ENCODE results near the gene SIDT2.

The SIDT2 gene

GRCh38 chr11:117197516-117198456 is 19.2 kb downstream of the SIDT2 start:
- H3K9me3 Mint-ChIP-seq = no peaks in the 10 kb centered on the region
- peak; percentile 40 to 60 (median 51) for TF ChIP-seq CTCF (IDR thresholded peaks at IDR 0.05; ENCODE audit: unreplicated experiment in 3 of 3)
- H3K27me3 Mint-ChIP-seq (ENCODE audit: low read depth) = no peaks in the 10 kb centered on the region
- peaks cover 20% of the 10 kb centered on the region for H3K36me3 Mint-ChIP-seq (ENCODE audit: low read depth)
- H3K4me3 Mint-ChIP-seq = peak overlapping the region; percentile 41 to 89 (median 56)
- peaks cover 45% of the 10 kb centered on the region for H3K4me1 Mint-ChIP-seq
- H3K27ac Mint-ChIP-seq = peak overlapping the region; percentile 80 to 96 (median 82)

DNA sequence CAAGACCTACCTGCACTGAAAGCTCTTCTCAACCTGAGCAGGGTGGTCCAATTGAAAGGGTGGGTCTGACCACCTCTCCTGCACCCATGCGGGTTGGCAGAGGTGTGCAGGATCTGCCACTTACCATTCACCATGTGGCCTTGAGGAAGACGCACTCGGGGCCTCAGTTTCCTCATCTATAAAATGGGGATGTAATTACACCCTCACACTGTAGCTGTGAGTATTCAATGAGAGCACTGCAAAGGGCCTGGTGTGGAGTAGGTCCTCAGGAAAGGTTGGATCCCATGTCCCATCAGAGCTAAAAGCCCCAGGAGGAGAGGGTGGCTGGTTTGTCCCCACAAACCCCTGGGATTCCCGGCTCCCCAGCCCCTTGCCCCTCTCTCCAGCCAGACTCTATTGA is 20.1 kb downstream of the SIDT2 start:
- Mint-ChIP-seq H3K27ac (peak overlapping the region; percentile 80 to 96 (median 82)), H3K36me3 (ENCODE audit: low read depth) (peaks cover 24% of the 10 kb centered on the region), H3K4me3 (peak overlapping the region; percentile 75 to 89 (median 89)), H3K4me1 (peaks cover 47% of the 10 kb centered on the region), H3K27me3 (ENCODE audit: low read depth) (no peaks in the 10 kb centered on the region), H3K9me3 (no peaks in the 10 kb centered on the region)
- no peak for TF ChIP-seq CTCF (IDR thresholded peaks at IDR 0.05; ENCODE audit: unreplicated experiment in 3 of 3)

DNA sequence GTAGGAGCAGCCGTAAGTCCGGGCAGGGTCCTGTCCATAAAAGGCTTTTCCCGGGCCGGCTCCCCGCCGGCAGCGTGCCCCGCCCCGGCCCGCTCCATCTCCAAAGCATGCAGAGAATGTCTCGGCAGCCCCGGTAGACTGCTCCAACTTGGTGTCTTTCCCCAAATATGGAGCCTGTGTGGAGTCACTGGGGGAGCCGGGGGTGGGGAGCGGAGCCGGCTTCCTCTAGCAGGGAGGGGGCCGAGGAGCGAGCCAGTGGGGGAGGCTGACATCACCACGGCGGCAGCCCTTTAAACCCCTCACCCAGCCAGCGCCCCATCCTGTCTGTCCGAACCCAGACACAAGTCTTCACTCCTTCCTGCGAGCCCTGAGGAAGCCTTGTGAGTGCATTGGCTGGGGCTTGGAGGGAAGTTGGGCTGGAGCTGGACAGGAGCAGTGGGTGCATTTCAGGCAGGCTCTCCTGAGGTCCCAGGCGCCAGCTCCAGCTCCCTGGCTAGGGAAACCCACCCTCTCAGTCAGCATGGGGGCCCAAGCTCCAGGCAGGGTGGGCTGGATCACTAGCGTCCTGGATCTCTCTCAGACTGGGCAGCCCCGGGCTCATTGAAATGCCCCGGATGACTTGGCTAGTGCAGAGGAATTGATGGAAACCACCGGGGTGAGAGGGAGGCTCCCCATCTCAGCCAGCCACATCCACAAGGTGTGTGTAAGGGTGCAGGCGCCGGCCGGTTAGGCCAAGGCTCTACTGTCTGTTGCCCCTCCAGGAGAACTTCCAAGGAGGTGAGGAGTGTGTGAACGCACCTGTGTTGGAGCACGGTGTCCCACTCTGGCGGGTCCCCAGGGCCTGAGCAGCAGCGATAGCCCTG is 20.7 kb downstream of the SIDT2 start, which contains the start of gene TAGLN:
TSS of gene TAGLN (plus strand) at position 318 of the 863 bp plus-strand sequence. CDS start 3,644 bp downstream, outside the sequence.
- Mint-ChIP-seq H3K27ac (peak within 1 kb of the TSS; percentile 80 to 96 (median 82)), H3K9me3 (no peaks in the 10 kb centered on the region), H3K36me3 (ENCODE audit: low read depth) (peaks cover 29% of the 10 kb centered on the region), H3K4me3 (peak within 1 kb of the TSS; percentile 75 to 89 (median 89)), H3K27me3 (ENCODE audit: low read depth) (no peaks in the 10 kb centered on the region), H3K4me1 (peaks cover 53% of the 10 kb centered on the region)
- no peak for TF ChIP-seq CTCF (IDR thresholded peaks at IDR 0.05; ENCODE audit: unreplicated experiment in 3 of 3)

- TF ChIP-seq CTCF (IDR thresholded peaks at IDR 0.05; ENCODE audit: unreplicated experiment in 3 of 3) = no peak
- H3K27ac Mint-ChIP-seq = peak overlapping the region; percentile 80 to 96 (median 82)
These were observed 21.6 kb downstream of the SIDT2 start for GRCh38 chr11:117199916-117200812.

More at GRCh38 chr11:117199916-117200812, 21.6 kb downstream of the SIDT2 start:
- H3K4me3 Mint-ChIP-seq = peak overlapping the region; percentile 75 to 89 (median 89)
- peaks cover 59% of the 10 kb centered on the region for H3K4me1 Mint-ChIP-seq
- peaks cover 32% of the 10 kb centered on the region for H3K36me3 Mint-ChIP-seq (ENCODE audit: low read depth)
- H3K27me3 Mint-ChIP-seq (ENCODE audit: low read depth) = no peaks in the 10 kb centered on the region
- no peaks in the 10 kb centered on the region for H3K9me3 Mint-ChIP-seq
